H9 (cell line): ENCODE results near the gene OR52I1. TPM values are rescaled to one million over a fixed set of nuclear protein-coding genes. Genes with fewer than 3 reads are reported as not detected.

Experiments used
- DNase-seq: peaks from one replicate; pipeline ENCODE4 v3.0.0-alpha.2; 2017
- H2AFZ ChIP-seq: one replicate; pipeline ENCODE4 v1.6.1; 2013; ENCODE audit warnings: mild to moderate bottlenecking, low read length, control low read depth, moderate library complexity
- H2AK5ac ChIP-seq: 2 replicates; pipeline ENCODE4 v1.6.1; 2013; ENCODE audit warnings: low read length, control low read depth, mixed read lengths; ENCODE audit not compliant: insufficient read length
- H2BK120ac ChIP-seq: one replicate; pipeline ENCODE4 v1.6.1; 2013; ENCODE audit warnings: low read depth, mild to moderate bottlenecking, low read length, control low read depth, inconsistent platforms; ENCODE audit not compliant: poor library complexity, severe bottlenecking
- H2BK12ac ChIP-seq: 2 replicates; pipeline ENCODE4 v1.6.1; 2013; ENCODE audit warnings: low read length, control low read depth, mixed read lengths, low read depth; ENCODE audit not compliant: insufficient read length
- H2BK15ac ChIP-seq: 2 replicates; pipeline ENCODE4 v1.6.1; 2013; ENCODE audit warnings: low read depth, low read length, control low read depth
- H2BK20ac ChIP-seq: one replicate; pipeline ENCODE4 v1.6.1; 2013; ENCODE audit warnings: low read depth, mild to moderate bottlenecking, low read length, control low read depth, inconsistent platforms; ENCODE audit not compliant: poor library complexity, severe bottlenecking
- H2BK5ac ChIP-seq: 2 replicates; pipeline ENCODE4 v1.6.1; 2013; ENCODE audit warnings: low read length, control low read depth, mixed read lengths; ENCODE audit not compliant: insufficient read length
- H3K14ac ChIP-seq: 2 replicates; pipeline ENCODE4 v1.6.1; 2013; ENCODE audit warnings: low read length, control low read depth; ENCODE audit not compliant: insufficient read depth
- H3K18ac ChIP-seq: 2 replicates; pipeline ENCODE4 v1.6.1; 2013; ENCODE audit warnings: low read depth, mild to moderate bottlenecking, mixed read lengths, low read length, control low read depth; ENCODE audit not compliant: insufficient read length
- H3K23ac ChIP-seq: 2 replicates; pipeline ENCODE4 v1.6.1; 2013; ENCODE audit warnings: low read length, control low read depth, mixed read lengths, low read depth; ENCODE audit not compliant: insufficient read length
- H3K23me2 ChIP-seq: 2 replicates; pipeline ENCODE4 v1.6.1; 2013; ENCODE audit warnings: low read depth, mild to moderate bottlenecking, mixed read lengths, low read length, control low read depth; ENCODE audit not compliant: insufficient read length, poor library complexity, severe bottlenecking
- H3K27ac ChIP-seq: 2 replicates; pipeline ENCODE4 v1.5.1; 2013; ENCODE audit warnings: low read length, control low read depth, mixed read lengths, low read depth; ENCODE audit not compliant: insufficient read length
- H3K27me3 ChIP-seq: 2 replicates; pipeline ENCODE4 v1.6.1; 2013; ENCODE audit warnings: low read length, control low read depth, inconsistent platforms; ENCODE audit not compliant: insufficient read depth
- H3K4ac ChIP-seq: 2 replicates; pipeline ENCODE4 v1.6.1; 2013; ENCODE audit warnings: low read depth, mild to moderate bottlenecking, control low read depth, inconsistent platforms, low read length, moderate library complexity
- H3K4me1 ChIP-seq: 2 replicates; pipeline ENCODE4 v1.6.1; 2013; ENCODE audit warnings: low read length, control low read depth, inconsistent platforms; ENCODE audit not compliant: insufficient read depth
- H3K4me2 ChIP-seq: 2 replicates; pipeline ENCODE4 v1.6.1; 2013; ENCODE audit warnings: low read length, control low read depth, mixed read lengths; ENCODE audit not compliant: insufficient read length, insufficient read depth
- H3K56ac ChIP-seq: 2 replicates; pipeline ENCODE4 v1.6.1; 2013; ENCODE audit warnings: low read depth, mild to moderate bottlenecking, mixed read lengths, low read length, control low read depth; ENCODE audit not compliant: insufficient read length
- H3K79me1 ChIP-seq: 2 replicates; pipeline ENCODE4 v1.6.1; 2013; ENCODE audit warnings: low read depth, mild to moderate bottlenecking, moderate library complexity, low read length, control low read depth, inconsistent platforms; ENCODE audit not compliant: insufficient read depth, poor library complexity, severe bottlenecking
- H3K79me2 ChIP-seq: 2 replicates; pipeline ENCODE4 v1.6.1; 2013; ENCODE audit warnings: low read length, control low read depth, inconsistent platforms; ENCODE audit not compliant: insufficient read depth
- H3K9ac ChIP-seq: 2 replicates; pipeline ENCODE4 v1.6.1; 2013; ENCODE audit warnings: low read length, control low read depth, mixed read lengths; ENCODE audit not compliant: insufficient read length; ENCODE audit errors: extremely low read depth
- H3K9me3 ChIP-seq: one replicate; pipeline ENCODE4 v1.6.1; 2013; ENCODE audit warnings: low read depth, low read length, inconsistent platforms; ENCODE audit not compliant: control insufficient read depth
- H3T11ph ChIP-seq: one replicate; pipeline ENCODE4 v1.6.1; 2013; ENCODE audit warnings: mild to moderate bottlenecking, low read length, control low read depth, inconsistent platforms
- H4K20me1 ChIP-seq: one replicate; pipeline ENCODE4 v1.6.1; 2013; ENCODE audit not compliant: control insufficient read depth, insufficient read length, insufficient read depth
- H4K5ac ChIP-seq: 2 replicates; pipeline ENCODE4 v1.6.1; 2013; ENCODE audit warnings: low read depth, mild to moderate bottlenecking, mixed read lengths, low read length, control low read depth; ENCODE audit not compliant: insufficient read length
- H4K8ac ChIP-seq: replicated peaks from 2 replicates; pipeline ENCODE4 v1.6.1; 2013; ENCODE audit warnings: low read length, control low read depth, mixed read lengths, low read depth; ENCODE audit not compliant: insufficient read length
- H4K91ac ChIP-seq: 2 replicates; pipeline ENCODE4 v1.6.1; 2013; ENCODE audit warnings: low read depth, mild to moderate bottlenecking, moderate library complexity, mixed read lengths, low read length, control low read depth; ENCODE audit not compliant: insufficient read length
- H3K27ac Mint-ChIP-seq, 3 experiments: 2 replicates in 2 of 3; 3 replicates in 1 of 3; pipeline ENCODE4 v1.8.0; 2020 to 2021; ENCODE audit warnings: mixed read lengths in 3 of 3, mild to moderate bottlenecking in 1 of 3, moderate library complexity in 1 of 3
- H3K27me3 Mint-ChIP-seq: 2 replicates; pipeline ENCODE4 v1.8.0; 2021; ENCODE audit warnings: low read depth, mild to moderate bottlenecking, moderate library complexity, mixed read lengths
- H3K36me3 Mint-ChIP-seq, 3 experiments: 2 replicates in 2 of 3; 3 replicates in 1 of 3; pipeline ENCODE4 v1.8.0; 2020 to 2021; ENCODE audit warnings: low read depth in 3 of 3, mixed read lengths in 3 of 3; ENCODE audit not compliant: insufficient read depth in 1 of 3
- H3K4me1 Mint-ChIP-seq, 2 experiments: 2 replicates each; pipeline ENCODE4 v1.8.0; 2020; ENCODE audit warnings: mixed read lengths in 2 of 2
- H3K4me3 Mint-ChIP-seq, 2 experiments: 2 replicates in 1 of 2; 3 replicates in 1 of 2; pipeline ENCODE4 v1.8.0; 2020 to 2021; ENCODE audit warnings: mild to moderate bottlenecking in 2 of 2, mixed read lengths in 2 of 2, moderate library complexity in 1 of 2
- H3K9me3 Mint-ChIP-seq, 2 experiments: 2 replicates in 1 of 2; 3 replicates in 1 of 2; pipeline ENCODE4 v1.8.0; 2020; ENCODE audit warnings: mild to moderate bottlenecking in 2 of 2, mixed read lengths in 2 of 2, moderate library complexity in 1 of 2
- CTCF ChIP-seq: fragments of 200-600 bp; sonication (generic); conservative IDR thresholded peaks from 3 replicates; pipeline ENCODE4 v1.8.0; 2021; ENCODE audit warnings: antibody characterized with exemption, mild to moderate bottlenecking
- WGBS: extraction: QIAGEN DNeasy Blood & Tissue Kit; methylation state at CpG from one replicate; pipeline ENCODE4 v1.1.7; 2013; ENCODE audit warnings: missing lambda C conversion rate, low lambda C conversion rate, mixed read lengths; ENCODE audit not compliant: insufficient read length; ENCODE audit errors: extremely low coverage; 5-methylcytosine and 5-hydroxymethylcytosine counted together
- total RNA-seq: library from RNA; stranded (reverse); gene quantifications from 2 replicates; pipeline ENCODE4 v1.2.1, GENCODE V29; 2021

OR52I1 gene
- total RNA-seq, 1 experiment from 2014 or later = not detected

GRCh38 chr11:4559527-4560440, 34.1 kb upstream of the OR52I1 start:
- Histone ChIP-seq H3K23ac (no peak overlapping the region), H4K8ac (no peak overlapping the region), H4K91ac (no peak overlapping the region), H3K18ac (no peak overlapping the region), H3K56ac (no peak overlapping the region), H3K23me2 (no peaks in the 10 kb centered on the region), H3K27me3 (no peaks in the 10 kb centered on the region), H3K9me3 (no peaks in the 10 kb centered on the region), H4K20me1 (no peaks in the 10 kb centered on the region), H2BK120ac (no peak overlapping the region), H4K5ac (no peak overlapping the region), H2AFZ (no peak overlapping the region), H3K79me2 (no peaks in the 10 kb centered on the region), H2BK20ac (no peak overlapping the region), H3K14ac (peak overlapping the region; percentile 49), H3K4me2 (no peak overlapping the region), H2BK12ac (no peak overlapping the region), H3T11ph (no peak overlapping the region), H3K9ac (no peak overlapping the region), H3K27ac (no peak overlapping the region), H3K4me1 (no peaks in the 10 kb centered on the region), H2BK15ac (no peak overlapping the region), H2BK5ac (no peak overlapping the region), H2AK5ac (no peak overlapping the region), H3K79me1 (no peaks in the 10 kb centered on the region), H3K4ac (no peak overlapping the region)
- TF ChIP-seq CTCF = no peak
- peaks cover 16 to 18% of the 10 kb centered on the region in 2 experiments for H3K9me3 Mint-ChIP-seq
- H3K27ac Mint-ChIP-seq = peak overlapping the region in 1 of 3 experiments; percentile 20; a peak in 1 of 7 replicates
- no CpG with 5 or more reads among the region's 8 CpGs for WGBS
- no peak overlapping the region for H3K4me3 Mint-ChIP-seq
- DNase-seq = peak; percentile 35
- peaks cover 0 to 7% (median 0%) of the 10 kb centered on the region in 3 experiments; a peak in 1 of 7 replicates for H3K36me3 Mint-ChIP-seq
- peaks cover 8% of the 10 kb centered on the region for H3K27me3 Mint-ChIP-seq
- H3K4me1 Mint-ChIP-seq = peaks cover 15 to 20% of the 10 kb centered on the region in 2 experiments
